Glomerular visceral epithelial cell (primary cell): Measurements from ENCODE around the gene ACSF3.

Experiments used
- DNase-seq: peaks from one replicate; pipeline ENCODE4 v3.0.0-alpha.2; 2016; ENCODE audit errors: extremely low spot score

ACSF3 gene

GRCh38 chr16:89145406-89146161 lies 51.9 kb downstream of the ACSF3 start:
- no peak for DNase-seq

GRCh38 chr16:89146211-89147005 lies 52.8 kb downstream of the ACSF3 start:
- no peak for DNase-seq

GRCh38 chr16:89147085-89147817 lies 53.6 kb downstream of the ACSF3 start:
- DNase-seq = no peak

- no peak for DNase-seq
Measured at GRCh38 chr16:89149386-89149785, 55.7 kb downstream of the ACSF3 start.

- DNase-seq = no peak
Measured at GRCh38 chr16:89150090-89150835, 56.6 kb downstream of the ACSF3 start.

- no peak for DNase-seq
Measured at GRCh38 chr16:89150981-89151380, 57.3 kb downstream of the ACSF3 start.

GRCh38 chr16:89152831-89153700 lies 59.4 kb downstream of the ACSF3 start:
- DNase-seq = no peak

- DNase-seq = no peak
Measured at GRCh38 chr16:89153848-89154271, 60.2 kb downstream of the ACSF3 start.

- DNase-seq = no peak
Measured at GRCh38 chr16:89154390-89155183, 60.9 kb downstream of the ACSF3 start.

GRCh38 chr16:89155184-89155679 lies 61.6 kb downstream of the ACSF3 start:
- DNase-seq = peak; percentile 65

- DNase-seq = no peak
Measured at GRCh38 chr16:89155851-89156739, 62.4 kb downstream of the ACSF3 start.

- no peak for DNase-seq
Measured at GRCh38 chr16:89156740-89157645, 63.3 kb downstream of the ACSF3 start.

- no peak for DNase-seq
Measured at GRCh38 chr16:89157778-89158177, 64.1 kb downstream of the ACSF3 start.

- DNase-seq = no peak
Measured at GRCh38 chr16:89159066-89159849, 65.6 kb downstream of the ACSF3 start.

GRCh38 chr16:89159850-89160354 lies 66.2 kb downstream of the ACSF3 start:
- DNase-seq = no peak

- DNase-seq = no peak
Measured at GRCh38 chr16:89160977-89161701, 67.5 kb downstream of the ACSF3 start.
